Aorta (tissue), 5 donors: ENCODE measurements around the gene NDRG3. TPM values are rescaled to one million over a fixed set of nuclear protein-coding genes. Genes with fewer than 3 reads are reported as not detected.

Experiments used
- ATAC-seq: fragments of 200-7000 bp; cut with Tn5 transposase; one replicate; pipeline ENCODE4 v1.9.1; 2022; ENCODE audit warnings: moderate library complexity; ENCODE audit not compliant: low FRiP score
- DNase-seq, 2 donors: peaks; one replicate each; pipeline ENCODE4 v3.0.0-alpha.2; 2020
- H3K27ac ChIP-seq, 2 donors: one replicate each; pipeline ENCODE4 v1.5.1; 2013; ENCODE audit warnings: low read length in 2 of 2, mild to moderate bottlenecking in 2 of 2, moderate library complexity in 2 of 2, control low read depth in 1 of 2, inconsistent platforms in 1 of 2, low read depth in 1 of 2
- H3K27me3 ChIP-seq, 2 donors: one replicate each; pipeline ENCODE4 v1.6.1; 2013; ENCODE audit warnings: control low read depth in 1 of 2, low read length in 1 of 2, mild to moderate bottlenecking in 1 of 2, moderate library complexity in 1 of 2; ENCODE audit not compliant: insufficient read depth in 2 of 2, control insufficient read depth in 1 of 2
- H3K36me3 ChIP-seq, 2 donors: one replicate each; pipeline ENCODE4 v1.6.1; 2013; ENCODE audit warnings: control low read depth in 1 of 2, low read length in 1 of 2, mild to moderate bottlenecking in 1 of 2; ENCODE audit not compliant: insufficient read depth in 2 of 2, control insufficient read depth in 1 of 2
- H3K4me1 ChIP-seq, 2 donors: one replicate each; pipeline ENCODE4 v1.6.1; 2013; ENCODE audit warnings: low read length in 2 of 2, control low read depth in 1 of 2, mild to moderate bottlenecking in 1 of 2, moderate library complexity in 1 of 2; ENCODE audit not compliant: insufficient read depth in 2 of 2, control insufficient read depth in 1 of 2
- H3K4me3 ChIP-seq, 2 donors: one replicate each; pipeline ENCODE4 v1.5.1; 2013; ENCODE audit warnings: low read length in 2 of 2, control low read depth in 1 of 2, mild to moderate bottlenecking in 1 of 2
- H3K9me3 ChIP-seq: one replicate; pipeline ENCODE4 v1.6.1; 2013; ENCODE audit warnings: mild to moderate bottlenecking, low read length; ENCODE audit not compliant: control insufficient read depth
- WGBS, 2 donors: extraction: QIAGEN DNeasy Blood & Tissue Kit; methylation state at CpG; one replicate each; pipeline ENCODE4 v1.1.7; 2013; 5-methylcytosine and 5-hydroxymethylcytosine counted together
- intact Hi-C, 2 donors: fragments of 100-400 bp; cut with DNase I; formaldehyde crosslinking; loops; one replicate each; pipeline versions ENCODE4 v1.14.2 to v1.15.0; 2022
- polyA plus RNA-seq, 2 donors: library from polyadenylated mRNA; stranded (reverse); fragments of 200-250 nt; gene quantifications; one replicate each; pipeline ENCODE4 v1.2.3, GENCODE V29; 2013
- total RNA-seq, 2 donors: library from RNA; stranded (reverse); fragmentation: NEBNext Ultra II Directional; extraction: Animal tissue kit (Norgen Biotek cat#: 25700); gene quantifications; one replicate each; pipeline ENCODE4 v1.2.1, GENCODE V29; 2021
- donor health status: healthy with polysubstance abuse.
- donor health status: Bipolar disorder and iron deficiency.
- donor health status: DM: no; HTN: no; CAD: no.
- donor health status: DM: no; HTN: no; CAD: no.
- donor health status: DM: yes; HTN: yes; CAD: no.

The NDRG3 gene
- total and polyA plus RNA-seq, 4 donors, result 31.4 to 37.6 (median 33.8) TPM

GRCh38 chr20:36629719-36630681 lies 115.9 kb downstream of the NDRG3 start:
- H3K36me3 ChIP-seq, result no peaks in the 10 kb centered on the region
- DNase-seq, result no peak
- H3K27me3 ChIP-seq, result no peaks in the 10 kb centered on the region
- intact Hi-C loops, result no loop called here
- ATAC-seq, result no peak
- H3K4me3 ChIP-seq, result no peak overlapping the region
- H3K27ac ChIP-seq, result no peak overlapping the region
- H3K9me3 ChIP-seq, result no peaks in the 10 kb centered on the region
- 78 to 80% methylated on average over 15 of the region's 15 CpGs for WGBS, 2 donors
- no peaks in the 10 kb centered on the region for H3K4me1 ChIP-seq

GRCh38 chr20:36628076-36628475 lies 117.8 kb downstream of the NDRG3 start:
- Histone ChIP-seq H3K4me1 (no peaks in the 10 kb centered on the region), H3K4me3 (no peak overlapping the region), H3K27me3 (no peaks in the 10 kb centered on the region), H3K9me3 (no peaks in the 10 kb centered on the region), H3K36me3 (no peaks in the 10 kb centered on the region), H3K27ac (no peak overlapping the region)
- ATAC-seq, result no peak
- intact Hi-C loops, result no loop called here
- DNase-seq, result no peak
- 91 to 93% methylated on average over 7 of the region's 7 CpGs for WGBS, 2 donors

- no peak for DNase-seq
- H3K4me3 ChIP-seq, result no peak overlapping the region
- 66 to 74% methylated on average over 2 of the region's 2 CpGs for WGBS, 2 donors
- H3K4me1 ChIP-seq, result no peaks in the 10 kb centered on the region
- ATAC-seq, result no peak
- intact Hi-C loops, result no loop called here
- no peaks in the 10 kb centered on the region for H3K9me3 ChIP-seq
- no peaks in the 10 kb centered on the region for H3K27me3 ChIP-seq
- no peaks in the 10 kb centered on the region for H3K36me3 ChIP-seq
- H3K27ac ChIP-seq, result no peak overlapping the region
These were observed 121.0 kb downstream of the NDRG3 start for GRCh38 chr20:36624944-36625324.

GRCh38 chr20:36624068-36624943 lies 121.6 kb downstream of the NDRG3 start:
- Histone ChIP-seq H3K27me3 (no peaks in the 10 kb centered on the region), H3K27ac (no peak overlapping the region), H3K36me3 (no peaks in the 10 kb centered on the region), H3K4me1 (no peaks in the 10 kb centered on the region), H3K9me3 (no peaks in the 10 kb centered on the region), H3K4me3 (no peak overlapping the region)
- DNase-seq (no peak), ATAC-seq (no peak)
- 56 to 57% methylated on average over 14 of the region's 14 CpGs for WGBS, 2 donors
- intact Hi-C loops, result no loop called here

GRCh38 chr20:36623444-36623843 lies 122.4 kb downstream of the NDRG3 start:
- Histone ChIP-seq H3K27me3 (no peaks in the 10 kb centered on the region), H3K27ac (no peak overlapping the region), H3K4me1 (no peaks in the 10 kb centered on the region), H3K9me3 (no peaks in the 10 kb centered on the region), H3K4me3 (no peak overlapping the region), H3K36me3 (no peaks in the 10 kb centered on the region)
- no peak for DNase-seq
- intact Hi-C loops, result no loop called here
- 70 to 86% methylated on average over 2 of the region's 2 CpGs for WGBS, 2 donors
- no peak for ATAC-seq

GRCh38 chr20:36620917-36621316 lies 125.0 kb downstream of the NDRG3 start:
- intact Hi-C loops, result no loop called here
- Histone ChIP-seq H3K27me3 (no peaks in the 10 kb centered on the region), H3K4me3 (no peak overlapping the region), H3K4me1 (no peaks in the 10 kb centered on the region), H3K9me3 (no peaks in the 10 kb centered on the region), H3K27ac (no peak overlapping the region), H3K36me3 (no peaks in the 10 kb centered on the region)
- 94 to 95% methylated on average over 5 of the region's 5 CpGs for WGBS, 2 donors
- ATAC-seq (no peak), DNase-seq (no peak)

- H3K4me3 ChIP-seq, result no peak overlapping the region
- no peaks in the 10 kb centered on the region for H3K27me3 ChIP-seq
- DNase-seq, result no peak
- peaks cover 0 to 6% of the 10 kb centered on the region in 2 donors for H3K36me3 ChIP-seq
- peak; percentile 11 for ATAC-seq
- intact Hi-C loops, result no loop called here
- no peaks in the 10 kb centered on the region for H3K4me1 ChIP-seq
- no peak overlapping the region for H3K27ac ChIP-seq
- H3K9me3 ChIP-seq, result no peaks in the 10 kb centered on the region
- WGBS, 2 donors, result 83 to 84% methylated on average over 14 of the region's 14 CpGs
These were observed 130.9 kb downstream of the NDRG3 start for GRCh38 chr20:36614781-36615557.

- WGBS, 2 donors, result 78 to 84% methylated on average over 3 of the region's 3 CpGs
- H3K36me3 ChIP-seq, result peaks cover 0 to 6% of the 10 kb centered on the region in 2 donors
- intact Hi-C loops, result no loop called here
- ATAC-seq (no peak), DNase-seq (no peak)
- no peaks in the 10 kb centered on the region for H3K4me1 ChIP-seq
- H3K9me3 ChIP-seq, result no peaks in the 10 kb centered on the region
- H3K27ac ChIP-seq, result no peak overlapping the region
- no peak overlapping the region for H3K4me3 ChIP-seq
- no peaks in the 10 kb centered on the region for H3K27me3 ChIP-seq
These were observed 131.9 kb downstream of the NDRG3 start for GRCh38 chr20:36613974-36614373.
